ENCODE measurements around the gene CYB561D1. TPM values are rescaled to one million over a fixed set of nuclear protein-coding genes. Genes with fewer than 3 reads are reported as not detected.
A peak's percentile ranks its signal among the peaks of the same experiment; 100 is the strongest.

CYB561D1 gene
- total and polyA plus RNA-seq, 2 of the 8 experiments (the other 6 are each of a cell fraction or from before 2014, with no cell fraction given), result 3.6 to 3.8 TPM

DNA sequence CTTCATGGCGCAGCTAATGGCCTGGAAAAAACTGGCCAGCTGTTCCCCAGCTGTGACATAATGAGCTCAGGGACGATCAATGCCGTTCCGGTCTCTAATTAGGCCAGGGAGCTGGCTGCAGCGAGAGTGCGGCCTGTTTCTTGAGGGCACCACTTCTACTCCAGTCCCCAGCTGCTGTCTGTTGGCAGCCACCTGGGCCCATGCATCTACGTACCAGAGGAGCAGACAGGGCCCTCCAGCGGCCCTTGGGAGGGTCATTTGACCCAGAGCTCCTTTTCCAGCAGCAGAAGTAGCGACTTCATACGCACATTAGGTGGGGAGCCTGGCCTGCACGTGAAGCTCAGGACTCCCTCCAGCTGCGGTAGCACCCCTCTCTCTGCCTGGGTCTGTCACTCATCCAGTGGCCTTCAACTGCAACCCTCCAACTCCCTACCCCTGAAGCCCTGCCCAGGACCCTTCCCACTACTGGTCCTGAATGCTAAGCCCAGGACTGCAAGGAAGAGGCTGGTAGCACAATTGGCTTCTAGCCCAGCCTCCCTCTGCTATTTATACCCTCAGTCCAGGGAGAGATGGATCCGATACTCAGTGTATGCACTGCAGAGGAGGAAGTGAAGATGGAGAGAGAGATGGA lies 36.7 kb downstream of the CYB561D1 start:
- Histone ChIP-seq H3K27ac (ENCODE audit: low read depth, low read length) (no peak overlapping the region), H3K18ac (ENCODE audit: extremely low read depth, low read length) (0 out of 2 replicates have a peak overlapping the region, but pooled peaks have one; percentile 15), H2AFZ (ENCODE audit: low read length) (0 out of 2 replicates have a peak overlapping the region, but pooled peaks have one; percentile 56), H3K9me3 (ENCODE audit: insufficient read depth in 2 of 2, low read depth in 1 of 2, low read length in 1 of 2) (no peaks in the 10 kb centered on the region), H4K91ac (replicated peaks; ENCODE audit: insufficient read length, low read length) (no peak overlapping the region), H2BK12ac (ENCODE audit: low read depth, low read length) (no peak overlapping the region), H3K4me3 (ENCODE audit: extremely low read depth in 1 of 4, insufficient read depth in 2 of 4, low read depth in 3 of 4, low read length in 4 of 4) (no peak overlapping the region), H4K20me1 (replicated peaks in 1 of 2; ENCODE audit: control insufficient read depth in 1 of 2, insufficient read depth in 2 of 2, low read length in 2 of 2) (no peaks in the 10 kb centered on the region), H2BK20ac (ENCODE audit: low read length) (peak overlapping the region; percentile 34; the same call in 1 of the 2 replicates), H3K36me3 (ENCODE audit: control insufficient read depth in 2 of 4, insufficient read depth in 4 of 4, low read length in 3 of 4) (no peaks in the 10 kb centered on the region), H3K79me2 (ENCODE audit: control insufficient read depth in 1 of 2, insufficient read depth in 2 of 2, low read length in 2 of 2) (no peaks in the 10 kb centered on the region), H3K23me2 (ENCODE audit: low read depth, low read length) (no peaks in the 10 kb centered on the region; the same call in 1 of the 2 replicates), H3K56ac (replicated peaks; ENCODE audit: insufficient read length, low read depth, low read length) (no peak overlapping the region), H3K4me1 (replicated peaks in 1 of 4; ENCODE audit: control insufficient read depth in 3 of 4, insufficient read depth in 4 of 4, low read length in 3 of 4) (peaks cover 0 to 3% (median 1%) of the 10 kb centered on the region in 4 experiments; a peak in 4 of 7 replicates), H3K14ac (ENCODE audit: insufficient read length) (no peak overlapping the region), H2BK15ac (ENCODE audit: low read length) (peak overlapping the region; percentile 97; the same call in 1 of the 2 replicates), H4K5ac (ENCODE audit: insufficient read length, low read depth, low read length) (no peak overlapping the region), H2AK5ac (ENCODE audit: low read depth, low read length) (no peak overlapping the region), H3K4me2 (ENCODE audit: insufficient read depth in 1 of 2, low read depth in 2 of 2, low read length in 2 of 2) (no peak overlapping the region), H2BK5ac (ENCODE audit: low read depth, low read length) (no peak overlapping the region), H3K4ac (replicated peaks; ENCODE audit: insufficient read length, low read depth, low read length) (no peak overlapping the region), H3K9ac (replicated peaks in 1 of 4; ENCODE audit: extremely low read depth in 1 of 4, low read depth in 3 of 4, low read length in 3 of 4) (no peak overlapping the region), H4K8ac (ENCODE audit: extremely low read depth, insufficient read depth, low read length) (no peak overlapping the region), H2BK120ac (replicated peaks; ENCODE audit: low read depth, low read length) (no peak overlapping the region), H3K79me1 (ENCODE audit: low read depth, low read length) (no peaks in the 10 kb centered on the region), H3K27me3 (replicated peaks in 1 of 4; ENCODE audit: control insufficient read depth in 3 of 4, extremely low read depth in 1 of 4, insufficient read depth in 3 of 4, low read length in 3 of 4) (no peaks in the 10 kb centered on the region), H3K23ac (ENCODE audit: insufficient read length) (no peak overlapping the region)
- FAIRE-seq, result no peak
- DNase-seq (ENCODE audit: low read depth in 1 of 2, low spot score in 2 of 2), result no peak
- WGBS, 2 experiments (ENCODE audit: extremely low coverage in 1 of 2, insufficient coverage in 1 of 2, insufficient read length in 1 of 2, insufficient replicate concordance in 2 of 2, low coverage in 1 of 2, low lambda C conversion rate in 2 of 2, missing lambda C conversion rate in 1 of 2), result 87% methylated on average over 13 of the region's 13 CpGs; no CpG with 5 or more reads in 1 of the 2 experiments
- CTCF ChIA-PET (ENCODE audit: partially characterized antibody), result interaction anchor here (0.7 to 26.3 kb wide), 12 partner anchors 8 to 557 kb away, joined by 3 to 1755 read pairs (median 6); partner anchors contain the start of genes AMIGO1, ATXN7L2, CYB561D1 and GPR61
- POLR2A ChIA-PET (ENCODE audit: partially characterized antibody), result interaction anchor here (0.8 to 2.8 kb wide), 9 partner anchors 13 to 105 kb away, joined by 3 to 18 read pairs (median 7); partner anchors contain the start of genes AMIGO1, CYB561D1, GNAI3 and PSMA5
- TF ChIP-seq CTCF (IDR thresholded peaks at IDR 0.05; ENCODE audit: control extremely low read depth in 1 of 3, insufficient read depth in 1 of 3, low read depth in 1 of 3, low read length in 3 of 3) (no peak), SIN3A (conservative IDR thresholded peaks at IDR 0.05 in 1 of 2, IDR thresholded peaks at IDR 0.05 in 1 of 2; ENCODE audit: low read depth in 1 of 2, low read length in 2 of 2) (no peak), MAFK (IDR thresholded peaks at IDR 0.05; ENCODE audit: low read depth, low read length) (no peak), SRF (IDR thresholded peaks at IDR 0.05; ENCODE audit: low read depth, low read length) (no peak), BRCA1 (IDR thresholded peaks at IDR 0.05; ENCODE audit: low read depth, low read length) (no peak), YY1 (IDR thresholded peaks at IDR 0.05; ENCODE audit: low read depth, low read length) (no peak), JUN (IDR thresholded peaks at IDR 0.05; ENCODE audit: low read depth, low read length) (no peak), FOSL1 (IDR thresholded peaks at IDR 0.05; ENCODE audit: insufficient read depth, low read depth, low read length) (no peak), CBX5 (IDR thresholded peaks at IDR 0.05; ENCODE audit: low read depth, low read length) (no peak), ZNF274 (IDR thresholded peaks at IDR 0.05; ENCODE audit: borderline replicate concordance, extremely low read depth, low read length) (no peak)

Measured in H1 (cell line).